ENCODE measurements around the gene NEDD9. TPM values are rescaled to one million over a fixed set of nuclear protein-coding genes. Genes with fewer than 3 reads are reported as not detected.

NEDD9 gene, protein sequence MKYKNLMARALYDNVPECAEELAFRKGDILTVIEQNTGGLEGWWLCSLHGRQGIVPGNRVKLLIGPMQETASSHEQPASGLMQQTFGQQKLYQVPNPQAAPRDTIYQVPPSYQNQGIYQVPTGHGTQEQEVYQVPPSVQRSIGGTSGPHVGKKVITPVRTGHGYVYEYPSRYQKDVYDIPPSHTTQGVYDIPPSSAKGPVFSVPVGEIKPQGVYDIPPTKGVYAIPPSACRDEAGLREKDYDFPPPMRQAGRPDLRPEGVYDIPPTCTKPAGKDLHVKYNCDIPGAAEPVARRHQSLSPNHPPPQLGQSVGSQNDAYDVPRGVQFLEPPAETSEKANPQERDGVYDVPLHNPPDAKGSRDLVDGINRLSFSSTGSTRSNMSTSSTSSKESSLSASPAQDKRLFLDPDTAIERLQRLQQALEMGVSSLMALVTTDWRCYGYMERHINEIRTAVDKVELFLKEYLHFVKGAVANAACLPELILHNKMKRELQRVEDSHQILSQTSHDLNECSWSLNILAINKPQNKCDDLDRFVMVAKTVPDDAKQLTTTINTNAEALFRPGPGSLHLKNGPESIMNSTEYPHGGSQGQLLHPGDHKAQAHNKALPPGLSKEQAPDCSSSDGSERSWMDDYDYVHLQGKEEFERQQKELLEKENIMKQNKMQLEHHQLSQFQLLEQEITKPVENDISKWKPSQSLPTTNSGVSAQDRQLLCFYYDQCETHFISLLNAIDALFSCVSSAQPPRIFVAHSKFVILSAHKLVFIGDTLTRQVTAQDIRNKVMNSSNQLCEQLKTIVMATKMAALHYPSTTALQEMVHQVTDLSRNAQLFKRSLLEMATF
- total RNA-seq (2021; ENCODE audit: unreplicated experiment) (0.28 TPM), Bru-seq, nascent RNA (percentile 17 among the genes with signal in this experiment), BruChase-seq, experiment 1, labeled RNA remaining after a 2-hour chase (percentile 14 among the genes with signal in this experiment), BruChase-seq, experiment 2, labeled RNA remaining after a 6-hour chase (percentile 15 among the genes with signal in this experiment)
- not detected for polyA plus RNA-seq (2012; ENCODE audit: insufficient read length)
- long read RNA-seq, partial matches to known transcripts = 1 of 1 reads
- long read RNA-seq, other reads (novel, unspliced or antisense) = 0 of 1 reads

DNA sequence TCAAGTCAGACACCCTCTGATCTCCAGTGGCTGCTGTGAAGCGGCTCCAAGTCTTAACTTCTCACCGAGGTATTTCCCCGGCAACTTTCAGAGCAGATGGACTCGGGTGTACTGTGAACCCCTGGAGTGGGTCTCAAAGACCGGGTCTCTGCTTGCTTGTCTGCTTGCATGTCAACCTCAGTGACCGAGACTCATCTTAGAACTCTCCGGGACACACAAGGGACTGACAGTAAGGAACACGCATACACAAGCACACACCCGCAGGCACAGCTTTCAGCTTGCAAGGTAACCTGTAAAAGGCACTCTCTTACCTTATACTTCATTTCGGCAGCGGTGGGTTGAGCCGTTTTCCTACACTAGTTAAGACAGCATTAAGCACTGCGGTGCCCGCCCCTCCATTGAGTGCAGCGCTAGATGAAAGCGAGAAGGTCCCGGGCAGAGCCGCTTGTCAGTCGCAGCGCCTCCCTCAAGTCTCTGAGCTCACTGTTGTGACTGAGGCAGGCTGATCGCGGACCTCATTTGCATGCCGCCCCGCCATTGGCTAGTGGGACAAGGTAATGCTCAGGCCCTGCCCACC is at the start of gene NEDD9:
NEDD9 (minus strand) TSS at position 476 of the 577 bp plus-strand sequence; CDS start at position 323, 153 bp downstream.
- peaks cover 12% of the 10 kb centered on the region; the same call in 1 of the 2 replicates for H3K27me3 ChIP-seq (ENCODE audit: control insufficient read depth, insufficient read depth, low read length)
- H3K36me3 ChIP-seq (ENCODE audit: control insufficient read depth, insufficient read depth, low read length) = no peaks in the 10 kb centered on the region
- ChIA-PET POLR2A (no interaction called here), CTCF (interaction anchor here (0.6 kb wide), 1 partner anchor 90 kb away, joined by 3 read pairs; no protein-coding TSS in a partner anchor)
- intact Hi-C loops (cut with micrococcal nuclease; ENCODE audit: unreplicated experiment) = no loop called here
- ATAC-seq (peak; percentile 96), DNase-seq (ENCODE audit: low read depth, low spot score) (peak; percentile 28)
- in situ Hi-C loops (cut with HindIII; ENCODE audit: low pct_unique_long_range_greater_than_20kb, low sequenced_read_pairs) = no loop called here
- TF ChIP-seq, protein P1, sequence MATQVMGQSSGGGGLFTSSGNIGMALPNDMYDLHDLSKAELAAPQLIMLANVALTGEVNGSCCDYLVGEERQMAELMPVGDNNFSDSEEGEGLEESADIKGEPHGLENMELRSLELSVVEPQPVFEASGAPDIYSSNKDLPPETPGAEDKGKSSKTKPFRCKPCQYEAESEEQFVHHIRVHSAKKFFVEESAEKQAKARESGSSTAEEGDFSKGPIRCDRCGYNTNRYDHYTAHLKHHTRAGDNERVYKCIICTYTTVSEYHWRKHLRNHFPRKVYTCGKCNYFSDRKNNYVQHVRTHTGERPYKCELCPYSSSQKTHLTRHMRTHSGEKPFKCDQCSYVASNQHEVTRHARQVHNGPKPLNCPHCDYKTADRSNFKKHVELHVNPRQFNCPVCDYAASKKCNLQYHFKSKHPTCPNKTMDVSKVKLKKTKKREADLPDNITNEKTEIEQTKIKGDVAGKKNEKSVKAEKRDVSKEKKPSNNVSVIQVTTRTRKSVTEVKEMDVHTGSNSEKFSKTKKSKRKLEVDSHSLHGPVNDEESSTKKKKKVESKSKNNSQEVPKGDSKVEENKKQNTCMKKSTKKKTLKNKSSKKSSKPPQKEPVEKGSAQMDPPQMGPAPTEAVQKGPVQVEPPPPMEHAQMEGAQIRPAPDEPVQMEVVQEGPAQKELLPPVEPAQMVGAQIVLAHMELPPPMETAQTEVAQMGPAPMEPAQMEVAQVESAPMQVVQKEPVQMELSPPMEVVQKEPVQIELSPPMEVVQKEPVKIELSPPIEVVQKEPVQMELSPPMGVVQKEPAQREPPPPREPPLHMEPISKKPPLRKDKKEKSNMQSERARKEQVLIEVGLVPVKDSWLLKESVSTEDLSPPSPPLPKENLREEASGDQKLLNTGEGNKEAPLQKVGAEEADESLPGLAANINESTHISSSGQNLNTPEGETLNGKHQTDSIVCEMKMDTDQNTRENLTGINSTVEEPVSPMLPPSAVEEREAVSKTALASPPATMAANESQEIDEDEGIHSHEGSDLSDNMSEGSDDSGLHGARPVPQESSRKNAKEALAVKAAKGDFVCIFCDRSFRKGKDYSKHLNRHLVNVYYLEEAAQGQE (IDR thresholded peaks at IDR 0.05; ENCODE audit: insufficient read depth in 1 of 2, low read depth in 2 of 2, low read length in 1 of 2) = no peak
- peak; percentile 77 for TF ChIP-seq TCF7L2 (IDR thresholded peaks at IDR 0.05; ENCODE audit: low read depth, low read length)
- BruUV-seq (replicated peaks) = no TSS peak
- no peaks in the 10 kb centered on the region for H3K9me3 ChIP-seq (ENCODE audit: control insufficient read depth, insufficient read depth, low read depth, low read length)
- peak within 1 kb of the TSS; percentile 54 to 63 for H3K4me3 ChIP-seq (ENCODE audit: low read depth in 2 of 2, low read length in 2 of 2)
- no peaks in the 10 kb centered on the region for H3K4me1 ChIP-seq (ENCODE audit: control insufficient read depth, insufficient read depth, low read length)
- H3K27ac ChIP-seq (ENCODE audit: low read length) = no peak within 1 kb of the TSS; the same call in 1 of the 2 replicates

DNA sequence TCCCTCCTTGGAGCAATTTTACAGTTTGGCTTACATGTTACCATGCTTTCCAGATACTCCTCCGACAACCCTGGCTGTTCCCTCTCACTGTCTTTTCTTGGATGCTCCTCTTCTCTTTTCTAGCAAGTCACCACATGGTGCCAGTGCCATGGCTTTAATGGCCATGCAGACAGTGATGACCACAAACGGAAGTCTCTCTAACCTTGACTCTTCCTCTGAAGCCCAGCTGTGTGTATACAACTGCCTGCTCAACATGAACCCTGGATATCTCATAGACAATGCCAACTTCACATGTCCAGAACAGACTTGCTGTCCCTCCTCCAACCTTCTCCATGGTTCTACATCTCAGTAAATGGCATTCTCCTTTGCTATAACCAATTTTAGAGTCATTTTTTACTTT is 49.8 kb upstream of the NEDD9 start:
- no peaks in the 10 kb centered on the region for H3K4me1 ChIP-seq (ENCODE audit: control insufficient read depth, insufficient read depth, low read length)
- no peak for ATAC-seq
- no peak overlapping the region for H3K27ac ChIP-seq (ENCODE audit: low read length)
- H3K36me3 ChIP-seq (ENCODE audit: control insufficient read depth, insufficient read depth, low read length) = no peaks in the 10 kb centered on the region
- intact Hi-C loops (cut with micrococcal nuclease; ENCODE audit: unreplicated experiment) = no loop called here
- TF ChIP-seq SIN3A (IDR thresholded peaks at IDR 0.05; ENCODE audit: borderline replicate concordance, insufficient read depth, low read depth, low read length) = no peak
- TF ChIP-seq, protein P1 (IDR thresholded peaks at IDR 0.05; ENCODE audit: insufficient read depth in 1 of 2, low read depth in 2 of 2, low read length in 1 of 2) = no peak
- TF ChIP-seq, protein P2, sequence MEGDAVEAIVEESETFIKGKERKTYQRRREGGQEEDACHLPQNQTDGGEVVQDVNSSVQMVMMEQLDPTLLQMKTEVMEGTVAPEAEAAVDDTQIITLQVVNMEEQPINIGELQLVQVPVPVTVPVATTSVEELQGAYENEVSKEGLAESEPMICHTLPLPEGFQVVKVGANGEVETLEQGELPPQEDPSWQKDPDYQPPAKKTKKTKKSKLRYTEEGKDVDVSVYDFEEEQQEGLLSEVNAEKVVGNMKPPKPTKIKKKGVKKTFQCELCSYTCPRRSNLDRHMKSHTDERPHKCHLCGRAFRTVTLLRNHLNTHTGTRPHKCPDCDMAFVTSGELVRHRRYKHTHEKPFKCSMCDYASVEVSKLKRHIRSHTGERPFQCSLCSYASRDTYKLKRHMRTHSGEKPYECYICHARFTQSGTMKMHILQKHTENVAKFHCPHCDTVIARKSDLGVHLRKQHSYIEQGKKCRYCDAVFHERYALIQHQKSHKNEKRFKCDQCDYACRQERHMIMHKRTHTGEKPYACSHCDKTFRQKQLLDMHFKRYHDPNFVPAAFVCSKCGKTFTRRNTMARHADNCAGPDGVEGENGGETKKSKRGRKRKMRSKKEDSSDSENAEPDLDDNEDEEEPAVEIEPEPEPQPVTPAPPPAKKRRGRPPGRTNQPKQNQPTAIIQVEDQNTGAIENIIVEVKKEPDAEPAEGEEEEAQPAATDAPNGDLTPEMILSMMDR (IDR thresholded peaks at IDR 0.05) = no peak
- no peak for TF ChIP-seq TCF7L2 (IDR thresholded peaks at IDR 0.05; ENCODE audit: low read depth, low read length)
- no peak for TF ChIP-seq POLR2AphosphoS5 (IDR thresholded peaks at IDR 0.05; ENCODE audit: low read depth, low read length)
- H3K27me3 ChIP-seq (ENCODE audit: control insufficient read depth, insufficient read depth, low read length) = no peaks in the 10 kb centered on the region; the same call in 1 of the 2 replicates
- BruUV-seq (replicated peaks) = no TSS peak
- CTCF ChIA-PET = no interaction called here
- POLR2A ChIA-PET = no interaction called here
- in situ Hi-C loops (cut with HindIII; ENCODE audit: low pct_unique_long_range_greater_than_20kb, low sequenced_read_pairs) = no loop called here
- no peak overlapping the region for H3K4me3 ChIP-seq (ENCODE audit: low read depth in 2 of 2, low read length in 2 of 2)
- H3K9me3 ChIP-seq (ENCODE audit: control insufficient read depth, insufficient read depth, low read depth, low read length) = 0 out of 2 replicates have a peak, but pooled peaks cover 3% of the 10 kb centered on the region
- no peak for DNase-seq (ENCODE audit: low read depth, low spot score)
